ENCODE results near the gene DLG2. TPM values are rescaled to one million over a fixed set of nuclear protein-coding genes. Genes with fewer than 3 reads are reported as not detected.

Gene DLG2
- total and polyA plus RNA-seq, 2 of the 4 experiments (the other 2 are of a cell fraction), result 0.31 to 0.36 TPM

DNA sequence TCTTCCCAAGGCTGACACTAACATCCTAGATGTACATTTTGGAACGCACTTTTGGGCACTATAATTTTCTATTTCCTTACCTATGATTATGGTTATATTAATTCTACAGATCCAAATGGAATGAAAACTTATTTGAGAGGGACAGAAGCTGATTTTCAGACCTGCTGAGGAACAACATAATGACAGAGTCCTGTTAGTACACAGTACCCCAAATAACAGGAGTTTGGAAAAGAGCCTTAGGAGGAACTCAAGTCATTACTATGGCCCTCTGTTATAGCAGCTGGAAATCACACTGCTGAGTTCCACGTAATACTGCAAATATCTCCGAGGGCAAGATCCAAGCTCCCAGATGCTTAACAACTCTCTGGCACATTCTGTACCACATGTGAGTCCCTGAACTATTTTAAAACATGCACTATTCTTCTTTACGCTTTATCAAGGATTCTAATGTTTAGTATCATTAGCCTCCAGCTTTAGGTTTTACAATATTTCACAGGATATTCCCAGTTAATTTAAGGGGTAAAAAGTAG, 1313.2 kb downstream of the DLG2 start:
- in situ Hi-C loops (cut with MboI; ENCODE audit: low sequenced_read_pairs), result no loop called here
- POLR2A ChIA-PET (ENCODE audit: unreplicated experiment), result no interaction called here
- ATAC-seq (ENCODE audit: low read depth), result no peak

More for the DNA sequence above, 1313.2 kb downstream of the DLG2 start:
- Histone ChIP-seq H3K79me1 (ENCODE audit: low read depth in 1 of 2, low read length in 2 of 2) (no peaks in the 10 kb centered on the region), H3K4me2 (ENCODE audit: low read depth, low read length) (no peak overlapping the region), H3K27ac (ENCODE audit: insufficient read depth, low read length) (no peak overlapping the region), H3K56ac (ENCODE audit: extremely low read depth, insufficient read depth, low read length) (no peak overlapping the region), H2AFZ (replicated peaks; ENCODE audit: low read length, poor library complexity) (no peak overlapping the region), H3K18ac (ENCODE audit: low read depth, low read length) (no peak overlapping the region), H2BK5ac (ENCODE audit: low read depth, low read length, poor library complexity, severe bottlenecking) (no peak overlapping the region), H2AK5ac (ENCODE audit: low read depth, low read length) (no peak overlapping the region), H3K4me1 (ENCODE audit: control insufficient read depth, insufficient read depth, low read length) (no peaks in the 10 kb centered on the region), H4K20me1 (ENCODE audit: insufficient read depth, low read length) (no peaks in the 10 kb centered on the region), H3K9me1 (ENCODE audit: insufficient read depth, low read length) (no peaks in the 10 kb centered on the region), H4K91ac (ENCODE audit: insufficient read depth, low read depth, low read length) (no peak overlapping the region), H3K23ac (ENCODE audit: low read depth, low read length) (no peak overlapping the region), H3K9ac (ENCODE audit: low read depth, low read length) (no peak overlapping the region), H2BK120ac (ENCODE audit: low read depth, low read length) (no peak overlapping the region), H3K14ac (replicated peaks; ENCODE audit: low read depth, low read length) (no peak overlapping the region), H3K9me3 (ENCODE audit: control insufficient read depth, insufficient read depth, low read length) (no peaks in the 10 kb centered on the region), H3K36me3 (ENCODE audit: control insufficient read depth, insufficient read depth, low read length) (no peaks in the 10 kb centered on the region), H3K4me3 (ENCODE audit: insufficient read depth, low read depth, low read length) (no peak overlapping the region), H3K4ac (ENCODE audit: low read depth, low read length) (no peak overlapping the region), H4K5ac (ENCODE audit: low read depth, low read length) (no peak overlapping the region), H2BK20ac (ENCODE audit: low read depth, low read length) (no peak overlapping the region), H2BK15ac (ENCODE audit: low read depth, low read length) (no peak overlapping the region), H3K27me3 (ENCODE audit: control insufficient read depth, insufficient read depth, low read length) (no peaks in the 10 kb centered on the region), H2AK9ac (replicated peaks; ENCODE audit: low read depth, low read length, poor library complexity) (no peak overlapping the region), H4K8ac (ENCODE audit: low read depth in 2 of 2, low read length in 2 of 2) (no peak overlapping the region)
- dilution Hi-C loops (cut with HindIII; ENCODE audit: low sequenced_read_pairs, unreplicated experiment) (no loop called here), intact Hi-C loops (cut with micrococcal nuclease) (no loop called here)
- WGBS, 2 experiments (ENCODE audit: extremely low coverage in 2 of 2, insufficient read length in 1 of 2), result no CpG with 5 or more reads among the region's 4 CpGs
- no peak for TF ChIP-seq CEBPB (IDR thresholded peaks at IDR 0.05; ENCODE audit: low read depth, low read length)
- TF ChIP-seq RCOR1 (IDR thresholded peaks at IDR 0.05; ENCODE audit: insufficient replicate concordance, low read length), result no peak
- TF ChIP-seq BHLHE40 (IDR thresholded peaks at IDR 0.05; ENCODE audit: low read depth, low read length), result no peak
- TF ChIP-seq, protein P1, sequence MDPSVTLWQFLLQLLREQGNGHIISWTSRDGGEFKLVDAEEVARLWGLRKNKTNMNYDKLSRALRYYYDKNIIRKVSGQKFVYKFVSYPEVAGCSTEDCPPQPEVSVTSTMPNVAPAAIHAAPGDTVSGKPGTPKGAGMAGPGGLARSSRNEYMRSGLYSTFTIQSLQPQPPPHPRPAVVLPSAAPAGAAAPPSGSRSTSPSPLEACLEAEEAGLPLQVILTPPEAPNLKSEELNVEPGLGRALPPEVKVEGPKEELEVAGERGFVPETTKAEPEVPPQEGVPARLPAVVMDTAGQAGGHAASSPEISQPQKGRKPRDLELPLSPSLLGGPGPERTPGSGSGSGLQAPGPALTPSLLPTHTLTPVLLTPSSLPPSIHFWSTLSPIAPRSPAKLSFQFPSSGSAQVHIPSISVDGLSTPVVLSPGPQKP (IDR thresholded peaks at IDR 0.05; ENCODE audit: borderline replicate concordance, low read depth, low read length), result no peak
- no peak for TF ChIP-seq RAD21 (IDR thresholded peaks at IDR 0.05; ENCODE audit: low read length)
- TF ChIP-seq NFE2L2 (IDR thresholded peaks at IDR 0.05; ENCODE audit: low read depth, low read length), result no peak
- no peak for TF ChIP-seq MXI1 (IDR thresholded peaks at IDR 0.05; ENCODE audit: borderline replicate concordance, low read depth, low read length)
- no peak for TF ChIP-seq MAZ (IDR thresholded peaks at IDR 0.05; ENCODE audit: borderline replicate concordance, low read depth, low read length)
- no peak for TF ChIP-seq MAFK (IDR thresholded peaks at IDR 0.05; ENCODE audit: low read depth, low read length)
- no peak for TF ChIP-seq RFX5 (IDR thresholded peaks at IDR 0.05; ENCODE audit: low read depth, low read length)
- TF ChIP-seq, protein P2, sequence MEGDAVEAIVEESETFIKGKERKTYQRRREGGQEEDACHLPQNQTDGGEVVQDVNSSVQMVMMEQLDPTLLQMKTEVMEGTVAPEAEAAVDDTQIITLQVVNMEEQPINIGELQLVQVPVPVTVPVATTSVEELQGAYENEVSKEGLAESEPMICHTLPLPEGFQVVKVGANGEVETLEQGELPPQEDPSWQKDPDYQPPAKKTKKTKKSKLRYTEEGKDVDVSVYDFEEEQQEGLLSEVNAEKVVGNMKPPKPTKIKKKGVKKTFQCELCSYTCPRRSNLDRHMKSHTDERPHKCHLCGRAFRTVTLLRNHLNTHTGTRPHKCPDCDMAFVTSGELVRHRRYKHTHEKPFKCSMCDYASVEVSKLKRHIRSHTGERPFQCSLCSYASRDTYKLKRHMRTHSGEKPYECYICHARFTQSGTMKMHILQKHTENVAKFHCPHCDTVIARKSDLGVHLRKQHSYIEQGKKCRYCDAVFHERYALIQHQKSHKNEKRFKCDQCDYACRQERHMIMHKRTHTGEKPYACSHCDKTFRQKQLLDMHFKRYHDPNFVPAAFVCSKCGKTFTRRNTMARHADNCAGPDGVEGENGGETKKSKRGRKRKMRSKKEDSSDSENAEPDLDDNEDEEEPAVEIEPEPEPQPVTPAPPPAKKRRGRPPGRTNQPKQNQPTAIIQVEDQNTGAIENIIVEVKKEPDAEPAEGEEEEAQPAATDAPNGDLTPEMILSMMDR (conservative IDR thresholded peaks at IDR 0.05; ENCODE audit: low read depth, low read length), result no peak
- TF ChIP-seq FOS (IDR thresholded peaks at IDR 0.05; ENCODE audit: low read depth, low read length), result no peak
- TF ChIP-seq, protein P3, sequence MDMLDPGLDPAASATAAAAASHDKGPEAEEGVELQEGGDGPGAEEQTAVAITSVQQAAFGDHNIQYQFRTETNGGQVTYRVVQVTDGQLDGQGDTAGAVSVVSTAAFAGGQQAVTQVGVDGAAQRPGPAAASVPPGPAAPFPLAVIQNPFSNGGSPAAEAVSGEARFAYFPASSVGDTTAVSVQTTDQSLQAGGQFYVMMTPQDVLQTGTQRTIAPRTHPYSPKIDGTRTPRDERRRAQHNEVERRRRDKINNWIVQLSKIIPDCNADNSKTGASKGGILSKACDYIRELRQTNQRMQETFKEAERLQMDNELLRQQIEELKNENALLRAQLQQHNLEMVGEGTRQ (IDR thresholded peaks at IDR 0.05; ENCODE audit: low read depth, low read length), result no peak
- TF ChIP-seq SMC3 (IDR thresholded peaks at IDR 0.05; ENCODE audit: low read depth, low read length), result no peak
- CTCF ChIA-PET, result no interaction called here
- DNase-seq, result no peak
- no TSS peak for BruUV-seq (replicated peaks)

Measured in IMR-90 (cell line).